ENCODE measurements around the gene KIZ. TPM values are rescaled to one million over a fixed set of nuclear protein-coding genes. Genes with fewer than 3 reads are reported as not detected.

The KIZ gene
- total RNA-seq, 1 donor: 19.4 TPM

- DNase-seq (ENCODE audit: low read depth): no peak
- H3K4me3 ChIP-seq (ENCODE audit: low read depth, low read length): no peak overlapping the region
- TF ChIP-seq CTCF (IDR thresholded peaks at IDR 0.05; ENCODE audit: insufficient read depth, low read length): no peak
These were observed 154.0 kb downstream of the KIZ start for GRCh38 chr20:21279706-21280521.

- DNase-seq (ENCODE audit: low read depth): no peak
- H3K4me3 ChIP-seq (ENCODE audit: low read depth, low read length): no peak overlapping the region
- TF ChIP-seq CTCF (IDR thresholded peaks at IDR 0.05; ENCODE audit: insufficient read depth, low read length): no peak
These were observed 154.7 kb downstream of the KIZ start for GRCh38 chr20:21280522-21281016.

- no peak overlapping the region for H3K4me3 ChIP-seq (ENCODE audit: low read depth, low read length)
- TF ChIP-seq CTCF (IDR thresholded peaks at IDR 0.05; ENCODE audit: insufficient read depth, low read length): no peak
- no peak for DNase-seq (ENCODE audit: low read depth)
These were observed 160.9 kb downstream of the KIZ start for GRCh38 chr20:21286775-21287174.

- no peak for DNase-seq (ENCODE audit: low read depth)
- no peak for TF ChIP-seq CTCF (IDR thresholded peaks at IDR 0.05; ENCODE audit: insufficient read depth, low read length)
- H3K4me3 ChIP-seq (ENCODE audit: low read depth, low read length): no peak overlapping the region
These were observed 162.9 kb downstream of the KIZ start for GRCh38 chr20:21288587-21289370.

GRCh38 chr20:21289651-21290050 lies 163.8 kb downstream of the KIZ start:
- no peak overlapping the region for H3K4me3 ChIP-seq (ENCODE audit: low read depth, low read length)
- DNase-seq (ENCODE audit: low read depth): peak; percentile 39
- TF ChIP-seq CTCF (IDR thresholded peaks at IDR 0.05; ENCODE audit: insufficient read depth, low read length): no peak

GRCh38 chr20:21291026-21291425 lies 165.1 kb downstream of the KIZ start:
- DNase-seq (ENCODE audit: low read depth): peak; percentile 28
- no peak overlapping the region for H3K4me3 ChIP-seq (ENCODE audit: low read depth, low read length)
- TF ChIP-seq CTCF (IDR thresholded peaks at IDR 0.05; ENCODE audit: insufficient read depth, low read length): no peak
